Activated CD8-positive, alpha-beta memory T cell treated with anti-CD3 and anti-CD28 coated beads for 48 hours (primary cell): ENCODE results near the gene YPEL4.
A peak's percentile ranks its signal among the peaks of the same experiment; 100 is the strongest.
"Not testable (repeated sequence)": the region's sequence is repeated elsewhere in the genome, so short reads cannot be mapped to it uniquely, and the experiment has no call there.

ENCODE experiments used
- DNase-seq, 3 experiments: peaks; one replicate each; pipeline ENCODE4 v3.0.0-alpha.2; 2020; ENCODE audit warnings: low read depth in 2 of 3, low spot score in 2 of 3

Gene YPEL4, protein sequence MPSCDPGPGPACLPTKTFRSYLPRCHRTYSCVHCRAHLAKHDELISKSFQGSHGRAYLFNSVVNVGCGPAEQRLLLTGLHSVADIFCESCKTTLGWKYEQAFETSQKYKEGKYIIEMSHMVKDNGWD

DNA sequence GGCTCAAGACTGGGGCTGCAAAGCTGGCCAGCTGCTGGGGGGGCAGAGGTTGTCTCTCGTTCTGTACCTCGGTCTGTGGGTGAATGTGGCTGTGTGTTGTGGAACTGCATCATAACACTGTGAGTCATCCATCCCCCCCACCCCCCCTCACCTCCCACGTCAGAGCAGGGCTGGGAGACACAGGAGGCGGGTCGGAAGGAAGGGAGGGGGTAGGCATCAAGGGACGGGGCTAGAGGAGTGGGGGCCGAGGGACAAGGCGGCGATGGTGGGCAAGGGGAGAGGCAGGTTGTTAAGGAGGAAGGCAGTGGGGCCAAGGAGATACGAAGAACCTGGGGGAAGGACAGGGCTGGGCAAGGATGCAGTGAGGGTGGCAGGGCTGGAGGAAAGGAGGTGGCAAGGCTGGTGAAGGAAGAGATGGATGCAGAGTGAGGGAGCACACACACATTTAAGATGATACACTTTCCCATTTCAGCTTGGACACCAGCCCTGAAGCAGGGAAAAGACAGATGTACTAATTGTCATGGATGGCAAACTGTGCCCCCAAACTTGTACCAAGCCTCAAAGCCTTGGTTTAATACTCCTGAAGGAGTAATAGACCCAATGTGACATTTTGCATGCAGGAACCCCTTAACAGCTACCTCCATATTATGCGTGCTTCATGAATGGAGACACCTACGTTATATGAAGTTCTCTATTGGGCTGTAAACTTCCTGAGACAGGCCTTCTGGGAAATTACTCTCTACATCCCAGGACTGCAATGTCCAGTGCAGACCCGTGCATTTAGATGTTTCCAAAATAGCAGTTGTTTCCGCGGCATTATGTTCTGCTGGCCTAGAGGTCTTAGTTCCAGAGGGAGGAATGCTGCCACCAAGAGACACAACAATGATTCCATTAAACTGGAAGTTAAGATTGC lies at the start of gene YPEL4:
Gene YPEL4, minus strand, starts transcription at position 87 of the 913 bp plus-strand sequence. CDS start 2,805 bp downstream, outside the sequence.
- DNase-seq, result no peak

DNA sequence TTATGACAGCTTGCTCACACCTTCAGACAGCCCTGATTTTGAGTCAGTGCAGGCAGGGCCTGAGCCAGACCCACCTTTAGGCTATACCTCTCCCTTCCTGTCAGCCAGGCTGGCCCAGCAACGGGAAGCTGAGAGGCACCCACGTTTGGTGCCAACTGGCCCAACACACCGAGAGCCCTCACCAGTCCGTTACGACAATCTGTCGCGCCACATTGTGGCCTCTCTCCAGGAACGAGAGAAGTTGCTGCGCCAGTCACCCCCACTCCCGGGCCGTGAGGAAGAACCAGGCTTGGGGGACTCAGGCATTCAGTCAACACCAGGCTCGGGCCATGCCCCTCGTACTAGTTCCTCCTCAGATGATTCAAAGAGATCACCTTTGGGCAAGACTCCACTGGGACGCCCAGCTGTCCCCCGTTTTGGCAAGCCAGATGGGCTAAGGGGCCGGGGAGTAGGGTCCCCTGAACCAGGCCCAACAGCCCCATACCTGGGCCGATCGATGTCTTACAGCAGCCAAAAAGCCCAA lies 49.2 kb upstream of the YPEL4 start:
- no peak for DNase-seq

DNA sequence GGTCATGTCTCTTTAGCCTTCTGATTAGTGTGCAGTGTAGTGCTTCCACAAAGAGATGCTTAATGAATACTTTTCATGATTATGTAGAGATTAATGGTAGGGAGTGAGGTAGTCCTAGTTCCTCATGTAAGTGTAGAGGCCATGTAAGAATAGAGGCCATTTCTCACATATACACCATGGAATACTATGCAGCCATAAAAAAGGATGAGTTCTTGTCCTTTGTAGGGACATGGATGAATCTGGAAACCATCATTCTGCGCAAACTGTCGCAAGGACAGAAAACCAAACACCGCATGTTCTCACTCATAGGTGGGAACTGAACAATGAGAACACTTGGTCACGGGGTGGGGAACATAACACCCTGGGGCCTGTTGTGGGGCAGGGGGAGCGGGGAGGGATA lies 40.8 kb upstream of the YPEL4 start:
- DNase-seq, result not testable (repeated sequence)

DNA sequence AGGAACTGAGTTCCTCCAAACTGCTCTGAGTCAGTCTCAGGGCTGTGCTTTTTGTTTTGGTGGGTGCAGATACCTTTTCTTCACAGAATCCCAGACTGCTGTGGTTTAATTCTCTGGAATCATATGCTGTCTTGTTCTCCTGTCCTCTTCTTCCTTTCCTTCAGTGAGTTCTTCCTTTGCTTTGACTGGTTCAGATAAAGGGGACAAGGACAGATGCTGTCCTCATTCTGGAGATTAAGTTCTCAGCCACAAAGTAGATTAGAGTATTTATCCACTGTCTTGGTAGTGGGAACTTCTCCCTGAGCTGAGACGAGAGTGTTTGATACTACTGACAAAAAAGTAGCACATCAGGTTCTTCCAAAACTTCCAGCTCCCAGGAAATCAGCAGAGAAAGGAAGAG lies 31.5 kb upstream of the YPEL4 start:
- no peak for DNase-seq

DNA sequence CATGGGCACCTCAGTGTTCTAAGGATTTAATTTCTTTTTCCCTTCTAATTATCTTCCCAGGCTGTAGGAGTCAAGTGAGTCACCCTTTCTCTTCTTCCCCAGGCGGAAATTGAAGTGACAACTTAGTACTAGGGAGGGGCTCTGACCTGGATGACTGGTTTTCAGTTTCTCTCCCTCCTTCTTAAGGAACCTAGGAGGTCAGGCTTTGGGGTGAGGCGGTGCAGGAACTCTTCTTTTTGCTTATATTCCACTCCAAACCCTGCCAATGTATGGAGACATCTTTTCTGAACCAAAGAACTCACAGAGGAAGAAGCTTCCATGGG lies 30.8 kb upstream of the YPEL4 start:
- DNase-seq, result no peak

DNA sequence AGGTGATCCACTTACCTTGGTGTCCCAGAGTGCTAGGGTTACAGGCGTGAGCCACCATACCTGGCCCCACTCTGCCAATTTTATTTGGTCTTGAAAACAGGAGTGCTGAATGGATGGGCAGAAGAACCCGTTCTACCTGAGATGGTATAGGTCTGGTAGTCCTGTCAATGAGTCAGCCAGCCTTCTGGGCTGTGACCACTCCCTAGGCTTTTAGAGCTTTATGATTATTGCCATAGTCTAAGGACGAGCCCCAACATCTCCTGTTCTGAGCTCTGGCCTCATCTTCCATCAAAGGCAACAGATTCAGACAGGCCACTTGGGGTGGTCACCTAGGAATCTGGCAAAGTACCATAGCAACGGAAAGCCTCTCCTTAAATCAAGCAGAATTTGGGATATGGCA lies 29.7 kb upstream of the YPEL4 start:
- DNase-seq, result no peak

DNA sequence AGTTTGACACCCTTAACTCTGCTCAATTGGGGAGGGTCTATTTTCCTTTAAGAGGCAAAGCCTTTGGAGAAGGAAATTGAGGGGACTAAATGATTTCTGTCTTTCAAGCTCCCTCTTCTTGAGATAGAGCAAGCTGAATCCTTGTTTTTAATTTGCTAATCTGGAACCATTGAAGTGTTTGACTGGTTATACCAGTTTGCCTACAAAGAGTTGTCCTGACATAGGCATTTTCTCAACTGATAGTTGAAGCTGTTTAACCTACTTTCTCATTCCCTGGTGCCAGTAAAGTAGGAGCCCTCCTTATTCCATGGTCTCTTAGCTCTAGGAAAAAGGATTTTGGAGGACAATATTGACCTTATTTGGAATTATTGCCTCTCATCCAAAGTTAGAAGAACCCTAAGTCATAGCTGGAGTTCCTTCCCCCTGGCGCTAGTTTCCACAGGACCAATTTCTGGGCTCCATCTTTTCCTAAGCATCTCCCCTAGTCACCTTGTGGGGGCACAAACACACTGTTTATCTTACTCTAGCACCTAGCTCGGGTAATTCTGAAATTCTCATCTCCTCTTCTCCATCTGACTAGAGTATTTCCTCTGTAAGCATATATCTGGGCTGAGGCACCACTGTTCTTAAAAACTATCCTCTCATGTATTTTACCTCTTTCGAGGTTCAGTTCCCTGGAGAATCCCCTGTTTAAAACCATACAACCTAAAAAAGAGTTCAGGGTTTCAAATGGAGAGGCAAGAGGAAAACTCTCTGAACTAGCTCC lies 25.6 kb upstream of the YPEL4 start:
- no peak for DNase-seq

DNA sequence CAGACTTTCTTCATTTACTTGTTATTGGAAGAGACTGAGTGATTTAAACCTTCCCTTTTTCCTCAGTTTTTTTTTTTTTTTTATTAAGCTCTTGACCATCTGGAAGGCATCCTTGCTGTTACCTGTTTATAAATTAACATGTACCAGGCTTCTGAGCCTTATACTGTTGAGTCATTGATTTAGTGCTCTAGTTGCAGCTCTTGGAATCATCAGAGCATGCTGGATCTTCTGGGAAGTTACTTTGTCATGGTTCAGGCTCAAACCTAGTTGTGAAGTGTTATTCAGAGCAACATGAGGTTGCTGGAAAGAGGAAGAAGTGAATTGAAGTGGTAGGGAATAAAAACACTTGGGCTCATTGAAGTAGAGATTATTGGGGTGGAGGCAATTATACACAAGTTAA lies 24.5 kb upstream of the YPEL4 start:
- DNase-seq, result no peak

DNA sequence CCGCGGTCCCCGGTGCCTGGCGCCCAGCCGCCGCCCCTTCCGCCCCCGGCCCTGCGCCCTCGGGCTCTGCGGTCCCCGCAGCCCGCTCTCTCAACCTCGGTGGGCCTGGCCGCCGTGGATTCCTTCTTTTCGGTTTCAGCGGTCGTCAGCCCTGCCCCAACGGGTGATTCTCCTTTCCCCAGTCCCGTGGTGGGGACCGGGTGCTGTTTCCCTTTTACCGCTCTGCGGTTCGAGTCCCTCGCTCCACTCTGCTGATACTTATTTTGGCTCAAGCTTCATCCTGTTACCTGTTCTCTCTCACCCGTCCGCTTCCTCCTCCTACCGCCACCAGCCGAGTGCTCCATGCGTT lies 18.7 kb upstream of the YPEL4 start:
- DNase-seq, result peak in 2 of 3 experiments; percentile 23 to 26

DNA sequence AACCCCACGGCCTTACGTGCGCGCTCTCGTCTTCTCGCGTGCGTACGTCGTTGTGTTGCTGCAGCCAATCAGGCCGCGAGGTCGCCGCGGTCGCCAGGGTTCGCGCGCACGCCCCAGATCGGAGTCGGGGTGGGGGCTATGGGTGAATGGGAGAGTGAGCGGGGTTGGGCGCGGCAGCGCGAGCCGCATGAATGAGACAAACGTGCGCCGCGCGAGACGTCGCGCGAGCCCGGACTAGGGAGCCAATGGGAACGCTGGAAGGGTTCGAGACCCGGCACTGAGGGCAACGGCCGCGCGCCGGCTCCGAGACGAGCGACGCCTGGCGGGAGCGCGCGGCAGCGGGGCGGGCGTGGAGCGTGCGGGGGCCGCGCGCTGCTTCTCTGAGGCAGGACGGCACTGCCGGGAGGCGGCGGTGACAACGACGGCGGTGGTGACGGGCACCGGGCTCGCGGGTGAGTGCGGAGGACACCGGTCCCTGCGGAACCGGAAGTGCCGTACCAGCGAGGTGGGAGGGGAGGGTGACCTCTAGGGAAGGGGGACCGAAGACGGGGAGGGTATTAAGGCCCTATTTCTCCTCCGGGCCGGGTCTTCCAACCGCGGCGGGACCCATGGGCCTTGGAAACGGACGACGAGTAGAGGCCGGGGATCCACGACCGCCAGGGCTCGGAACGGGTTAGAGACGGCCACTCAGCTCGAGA lies 18.2 kb upstream of the YPEL4 start, which contains the start of gene ZDHHC5:
Gene ZDHHC5, plus strand, starts transcription at position 379 of the 698 bp plus-strand sequence. CDS start 4,977 bp downstream, outside the sequence.
- DNase-seq, result peak; percentile 87 to 99 (median 96)

DNA sequence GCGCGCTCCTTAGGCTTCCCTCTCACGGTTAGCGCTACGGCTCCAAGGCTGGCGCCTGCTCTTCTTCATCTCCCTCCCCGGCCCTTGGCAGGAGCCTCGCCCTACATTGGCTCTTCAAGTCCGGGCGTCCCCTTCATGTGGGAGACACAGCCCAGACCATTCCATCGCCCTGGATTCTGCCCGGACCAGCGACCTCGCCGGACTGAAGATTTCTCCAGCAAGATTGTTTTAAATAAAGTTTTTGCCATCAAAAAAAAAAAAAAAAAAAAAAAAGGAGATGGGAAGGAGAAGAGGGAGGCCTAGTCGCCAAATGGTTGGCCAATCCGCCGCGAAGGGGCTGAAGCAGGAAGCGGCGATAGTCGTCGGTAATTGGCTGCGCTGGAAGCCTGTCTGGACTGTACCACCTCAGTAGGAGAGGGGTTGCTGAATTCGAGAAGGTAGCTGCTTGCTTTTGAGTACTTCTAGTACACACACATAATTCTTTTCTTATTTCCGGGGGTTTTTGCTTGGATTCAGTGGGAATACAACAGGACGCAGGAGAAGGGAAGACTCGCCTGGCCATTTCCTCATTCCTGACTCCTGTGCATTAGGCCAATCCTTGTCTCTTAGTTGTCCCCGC lies 17.5 kb upstream of the YPEL4 start:
- DNase-seq, result peak in 2 of 3 experiments; percentile 61 to 73

DNA sequence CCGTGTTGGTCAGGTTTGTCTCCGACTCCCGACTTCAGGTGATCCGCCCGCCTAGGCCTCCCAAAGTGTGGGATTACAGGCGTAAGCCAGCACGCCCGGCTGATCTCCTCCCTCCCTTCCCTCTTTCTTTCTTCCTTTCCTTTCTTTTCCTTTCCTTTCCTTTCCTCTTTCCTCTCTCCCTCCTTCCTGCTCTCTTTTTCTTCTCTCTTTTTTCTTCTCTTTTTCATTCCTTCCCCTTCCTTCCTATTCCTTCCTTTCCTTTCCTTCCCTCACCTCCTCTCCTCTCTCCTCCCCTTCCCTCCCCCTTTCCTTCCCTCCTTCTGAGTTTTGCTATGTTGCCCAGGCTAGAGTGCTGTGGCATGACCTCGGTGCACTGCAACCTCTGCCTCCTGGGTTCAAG lies 14.3 kb upstream of the YPEL4 start:
- DNase-seq, result no peak

DNA sequence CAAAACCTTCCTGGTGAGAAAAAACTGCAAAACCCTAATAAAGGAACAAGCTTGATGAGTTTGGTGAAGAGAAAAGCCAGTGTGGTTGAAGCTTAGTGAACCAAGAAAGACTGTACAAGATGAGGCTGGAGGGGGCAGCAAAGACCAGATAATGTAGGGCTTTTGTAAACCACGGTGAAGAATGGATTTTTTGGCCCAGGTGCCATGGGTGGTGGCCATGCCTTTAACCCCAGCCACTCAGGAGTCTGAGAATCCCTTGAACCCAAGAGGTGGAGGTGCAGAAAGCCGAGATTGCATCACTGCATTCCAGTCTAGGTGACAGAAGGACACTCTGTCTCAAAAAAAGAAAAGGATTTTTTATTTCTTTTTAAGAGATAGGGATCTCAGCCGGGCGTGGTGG lies 13.2 kb upstream of the YPEL4 start:
- no peak for DNase-seq

DNA sequence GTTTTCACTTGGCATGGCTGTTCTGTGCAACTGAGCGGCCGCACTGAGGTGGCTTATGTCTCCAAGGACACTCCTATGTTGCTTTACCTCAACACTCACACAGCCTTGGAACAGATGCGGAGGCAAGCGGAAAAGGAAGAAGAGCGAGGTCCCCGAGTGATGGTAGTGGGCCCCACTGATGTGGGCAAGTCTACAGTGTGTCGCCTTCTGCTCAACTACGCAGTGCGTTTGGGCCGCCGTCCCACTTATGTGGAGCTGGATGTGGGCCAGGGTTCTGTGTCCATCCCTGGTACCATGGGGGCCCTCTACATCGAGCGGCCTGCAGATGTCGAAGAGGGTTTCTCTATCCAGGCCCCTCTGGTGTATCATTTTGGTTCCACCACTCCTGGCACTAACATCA lies 10.0 kb upstream of the YPEL4 start:
- no peak for DNase-seq

DNA sequence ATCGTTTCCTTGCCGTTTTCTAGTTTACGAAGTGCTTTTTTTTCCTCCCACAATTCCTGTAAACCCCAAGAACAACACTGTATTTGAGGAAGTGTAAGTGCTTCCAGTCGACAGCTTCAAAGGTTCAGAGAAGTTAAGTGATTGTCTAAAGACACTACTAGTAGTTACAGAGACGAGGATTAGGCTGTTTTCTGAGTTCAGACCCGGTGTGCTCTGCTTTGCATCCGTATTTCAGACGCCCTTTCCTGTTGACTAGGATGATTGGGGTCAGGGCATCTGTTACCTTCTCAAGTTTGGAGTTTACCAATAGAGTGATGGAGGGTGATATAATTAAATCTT lies 8.3 kb upstream of the YPEL4 start:
- DNase-seq, result no peak

DNA sequence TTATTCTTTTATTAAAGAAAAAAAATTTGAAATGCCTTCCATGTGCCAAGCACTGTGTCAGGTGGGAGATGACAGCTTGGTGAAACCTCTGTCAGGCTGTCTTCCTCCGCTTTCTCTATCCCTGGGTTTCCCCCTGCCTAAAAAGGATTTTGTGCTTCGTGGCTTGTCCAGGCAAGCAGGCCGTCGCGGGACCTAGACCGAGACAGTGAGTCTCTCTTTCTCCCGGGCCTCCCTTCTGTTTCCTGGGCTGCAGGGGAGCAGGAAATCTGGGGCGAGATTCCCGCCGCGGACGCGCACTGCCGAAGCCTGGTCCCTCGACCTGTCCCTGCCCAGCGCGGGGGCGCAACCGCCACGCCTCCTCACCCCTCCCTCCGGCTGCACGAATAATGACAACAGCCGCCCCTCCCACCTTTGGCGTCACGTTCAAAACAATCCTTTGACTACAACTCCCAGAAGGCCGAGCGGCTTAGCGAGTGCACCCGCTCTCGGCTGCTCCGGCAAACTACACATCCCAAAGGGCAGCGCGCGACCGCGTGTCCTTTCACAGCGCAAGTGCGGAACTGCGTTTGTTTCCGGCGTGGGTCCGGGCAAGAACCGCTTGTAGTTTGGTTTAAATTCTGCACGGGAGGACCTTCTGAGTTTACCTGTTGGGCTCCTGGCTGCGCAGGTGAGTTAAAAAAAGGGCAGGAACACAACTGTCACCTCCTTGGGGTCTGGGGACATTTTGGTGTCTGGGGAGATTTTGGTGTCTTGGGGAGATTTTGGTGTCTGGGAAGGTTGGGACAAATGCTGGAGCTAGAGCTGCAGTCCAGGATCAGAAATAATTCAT lies 7.7 kb upstream of the YPEL4 start, which contains the start of gene CLP1:
Gene CLP1, plus strand, starts transcription at position 569 of the 829 bp plus-strand sequence. CDS start 1,715 bp downstream, outside the sequence.
- peak; percentile 94 to 97 (median 96) for DNase-seq

DNA sequence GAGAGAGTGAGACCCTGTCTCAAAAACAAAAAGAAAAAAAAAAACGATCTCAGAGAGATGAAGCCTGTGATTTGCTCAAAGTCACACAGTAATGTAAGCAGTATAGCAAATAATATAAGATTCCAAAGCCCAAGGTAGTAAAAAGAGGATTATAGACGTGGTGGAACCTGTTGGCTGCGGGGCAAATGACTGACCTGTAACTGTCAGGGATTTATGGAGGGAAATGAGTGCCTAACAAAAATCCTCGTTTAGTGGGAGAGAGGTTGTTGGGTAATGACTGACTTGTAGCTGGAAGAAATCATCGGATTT lies 7.1 kb upstream of the YPEL4 start:
- no peak for DNase-seq

DNA sequence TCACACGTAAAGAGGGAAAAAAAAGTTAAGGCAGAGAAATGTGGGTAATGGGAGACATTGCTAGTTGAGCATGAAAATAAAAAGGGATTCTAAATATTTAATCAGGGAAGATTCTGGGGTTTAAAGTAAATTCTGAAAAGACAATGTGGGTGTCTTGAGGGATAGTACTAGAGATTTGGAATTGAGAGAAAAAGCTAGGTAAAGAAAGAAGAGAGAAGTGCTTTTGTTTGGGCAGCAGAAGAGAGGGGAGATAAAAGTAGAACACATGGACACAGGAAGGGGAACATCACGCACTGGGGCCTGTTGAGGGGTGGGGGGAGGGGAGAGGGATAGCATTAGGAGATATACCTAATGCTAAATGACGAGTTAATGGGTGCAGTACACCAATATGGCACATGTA lies 3.5 kb upstream of the YPEL4 start:
- no peak for DNase-seq

DNA sequence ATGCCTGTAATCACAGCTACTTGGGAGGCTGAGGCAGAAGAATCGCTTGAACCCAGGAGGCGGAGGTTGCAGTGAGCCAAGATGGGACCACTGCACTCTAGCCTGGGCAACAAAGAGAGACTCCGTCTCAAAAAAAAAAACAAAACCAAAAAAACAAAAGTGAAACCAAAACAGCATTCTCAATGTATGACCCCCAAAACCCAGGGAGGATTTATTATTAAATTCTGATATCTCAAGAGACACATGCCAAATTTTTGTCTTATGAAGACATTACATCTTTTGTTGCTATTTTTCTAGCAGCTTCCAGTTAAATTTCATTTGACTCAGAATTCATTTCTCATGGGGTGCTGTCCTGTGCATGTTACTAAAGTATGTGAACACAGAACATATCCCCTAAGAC lies 3.0 kb upstream of the YPEL4 start:
- no peak for DNase-seq

DNA sequence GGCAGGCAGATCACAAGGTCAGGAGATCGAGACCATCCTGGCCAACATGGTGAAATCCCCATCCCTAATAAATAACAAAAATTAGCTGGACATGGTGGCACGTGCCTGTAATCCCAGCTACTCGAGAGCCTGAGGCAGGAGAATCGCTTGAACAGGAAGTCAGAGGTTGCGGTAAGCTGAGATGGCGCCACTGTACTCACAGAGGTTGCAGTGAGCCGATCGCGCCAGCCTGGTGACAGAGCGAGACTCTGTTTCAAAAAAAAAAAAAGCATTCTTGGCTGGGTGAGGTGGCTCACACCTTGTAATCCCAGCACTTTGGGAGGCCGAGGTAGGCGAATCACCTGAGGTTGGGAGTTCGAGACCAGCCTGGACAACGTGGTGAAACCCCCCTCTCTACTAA lies 2.5 kb upstream of the YPEL4 start:
- not testable (repeated sequence) for DNase-seq
